Stimulated activated CD8-positive, alpha-beta memory T cell treated with anti-CD3 and anti-CD28 coated beads, Interleukin-7, amount 100 ng/mL, for 1 hour (primary cell): Measurements from ENCODE around the gene NT5DC3.

ENCODE experiments used
- DNase-seq, 2 donors: peaks; one replicate each; pipeline ENCODE4 v3.0.0-alpha.2; 2020; ENCODE audit warnings: low read depth in 2 of 2

Gene NT5DC3

GRCh38 chr12:103840876-103841689, at the start of gene NT5DC3:
TSS of gene NT5DC3 (minus strand) at chr12:103841234. CDS start at chr12:103841156, 78 bp downstream.
- DNase-seq, result peak; percentile 75

GRCh38 chr12:103887738-103888137, 46.7 kb upstream of the NT5DC3 start:
- DNase-seq, result no peak

DNA sequence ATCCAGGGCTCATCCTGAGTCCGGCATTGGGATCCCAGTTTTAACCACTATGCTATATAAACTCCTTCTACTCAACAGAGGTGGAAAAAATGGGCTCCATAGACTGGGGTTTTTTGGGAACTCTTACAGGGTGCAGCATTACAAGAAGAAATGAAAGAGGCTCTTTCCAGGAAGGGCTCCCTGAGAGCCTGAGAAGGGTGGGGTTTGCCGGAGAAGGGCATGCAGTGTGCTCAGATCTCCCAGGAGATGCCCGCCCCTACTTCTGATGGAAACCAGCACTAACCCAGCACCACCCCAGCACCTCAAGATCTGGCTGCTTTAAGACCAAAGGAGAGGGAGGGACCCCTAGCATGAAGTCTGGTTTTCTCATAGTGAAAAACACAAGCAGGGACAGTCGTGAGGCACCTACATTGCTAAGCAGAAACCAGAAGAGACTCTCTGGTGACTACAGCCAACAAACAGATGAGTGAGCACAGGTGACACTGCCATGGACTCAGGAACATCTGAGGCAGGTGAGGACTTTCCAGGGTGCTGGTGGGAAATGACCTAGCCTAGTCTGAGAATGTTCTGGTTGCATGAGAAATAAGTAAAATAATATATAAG, 45.3 kb upstream of the NT5DC3 start:
- DNase-seq, result no peak

- no peak for DNase-seq
Observed at GRCh38 chr12:103884316-103884715, 43.3 kb upstream of the NT5DC3 start.

GRCh38 chr12:103883908-103884307, 42.9 kb upstream of the NT5DC3 start:
- DNase-seq, result no peak

GRCh38 chr12:103882861-103883596, 42.0 kb upstream of the NT5DC3 start:
- no peak for DNase-seq

- DNase-seq, result no peak
Observed at GRCh38 chr12:103881261-103881660, 40.2 kb upstream of the NT5DC3 start.

DNA sequence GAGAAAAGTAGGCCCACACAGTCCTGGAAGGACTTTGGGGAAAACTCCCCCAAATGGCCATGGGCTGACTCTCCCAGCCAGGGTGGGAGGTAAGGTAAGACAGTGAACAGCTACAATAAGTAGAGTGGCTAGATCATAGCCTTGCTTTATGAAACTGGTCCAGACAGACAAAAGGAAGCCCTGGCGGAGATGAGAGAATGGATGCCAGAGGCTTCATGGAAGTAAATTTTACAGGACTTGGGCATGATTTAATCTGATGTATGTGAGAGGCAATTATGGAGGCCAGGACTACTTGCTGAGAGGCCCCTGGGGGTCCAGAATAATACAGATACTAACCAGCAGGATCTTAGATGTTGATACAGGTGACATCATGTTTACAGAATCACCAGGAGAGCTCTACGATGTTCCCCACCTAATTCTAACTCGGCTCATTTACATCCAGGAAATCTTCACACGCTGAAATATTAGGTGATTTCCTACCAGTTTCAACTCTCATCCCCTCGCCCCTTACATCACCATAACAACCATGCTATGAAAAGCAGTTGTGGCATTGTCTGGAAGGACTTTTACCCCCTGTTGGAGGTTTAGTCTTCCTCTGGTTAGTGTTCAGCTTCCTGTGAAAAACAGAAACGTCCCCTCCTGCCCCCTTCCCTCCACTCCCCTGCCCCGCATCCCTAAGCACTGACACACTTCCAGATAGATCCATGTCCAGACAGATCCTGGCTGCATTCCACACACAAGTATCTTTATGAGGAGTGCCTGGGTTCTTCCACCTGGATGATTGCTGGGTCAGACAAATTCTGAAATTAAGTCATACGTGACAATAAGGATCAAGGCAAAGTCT, 39.5 kb upstream of the NT5DC3 start:
- no peak for DNase-seq

- DNase-seq, result no peak
Observed at GRCh38 chr12:103879878-103880277, 38.8 kb upstream of the NT5DC3 start.

DNA sequence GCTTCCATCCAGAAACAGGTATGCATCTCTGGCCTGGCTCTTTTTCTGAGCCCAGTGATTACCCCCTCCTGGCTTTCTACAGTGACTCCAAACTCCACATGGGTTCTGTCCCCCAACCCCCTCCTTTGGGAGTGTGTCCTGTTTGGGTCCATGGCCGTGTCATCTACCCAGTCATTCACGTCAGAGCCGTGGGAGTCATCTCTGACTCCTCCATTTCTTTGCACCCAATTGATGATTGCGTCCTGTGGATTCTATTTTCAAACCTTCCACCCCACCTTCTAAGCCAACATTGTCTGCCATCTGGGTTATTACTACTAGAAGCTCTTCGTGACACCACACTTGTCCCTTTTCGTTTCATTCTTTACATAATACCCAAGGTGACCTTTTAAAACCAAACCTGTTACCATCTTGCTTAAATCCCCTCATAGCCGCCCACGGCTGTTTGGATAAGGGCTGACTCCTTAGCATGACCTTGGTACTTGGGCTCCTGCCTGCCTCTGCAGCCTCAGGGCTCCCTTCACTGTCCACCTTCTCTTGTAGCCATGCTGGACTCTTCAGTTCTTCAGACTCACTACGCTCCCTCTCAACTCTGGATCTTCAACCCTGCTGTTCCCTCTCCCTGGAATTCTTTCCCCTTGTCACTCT, 38.1 kb upstream of the NT5DC3 start:
- DNase-seq, result no peak

DNA sequence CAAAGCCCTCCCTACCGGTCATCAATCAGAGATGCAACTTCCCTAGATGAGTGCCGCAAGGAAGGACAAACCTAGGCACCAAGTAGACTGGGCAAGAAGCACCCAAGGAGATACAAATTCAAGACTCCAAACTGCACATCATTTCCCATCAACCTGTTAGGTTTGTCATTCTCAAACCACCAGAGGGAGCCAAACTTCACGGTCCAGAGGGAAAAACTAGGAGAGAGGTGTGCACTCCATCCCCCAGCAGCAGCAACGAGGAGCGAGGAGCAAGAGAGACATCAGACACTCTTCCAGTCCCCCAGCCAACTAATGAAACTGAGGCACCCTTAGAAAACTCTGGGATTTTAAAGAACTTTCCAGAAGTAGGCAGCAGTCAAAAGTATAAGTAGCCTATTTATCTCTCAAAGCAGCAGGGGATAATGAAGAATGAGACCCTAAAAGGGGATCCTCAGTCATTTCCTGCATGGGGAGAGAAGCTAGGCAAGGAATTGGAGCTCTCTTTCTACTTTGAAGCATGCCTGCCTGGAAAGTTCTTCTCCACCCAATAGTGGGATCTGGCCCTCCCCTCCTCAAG, 37.0 kb upstream of the NT5DC3 start:
- DNase-seq, result peak in 1 of 2 donors; percentile 13

- no peak for DNase-seq
Observed at GRCh38 chr12:103877288-103877687, 36.3 kb upstream of the NT5DC3 start.

- DNase-seq, result no peak
Observed at GRCh38 chr12:103875666-103876065, 34.6 kb upstream of the NT5DC3 start.

DNA sequence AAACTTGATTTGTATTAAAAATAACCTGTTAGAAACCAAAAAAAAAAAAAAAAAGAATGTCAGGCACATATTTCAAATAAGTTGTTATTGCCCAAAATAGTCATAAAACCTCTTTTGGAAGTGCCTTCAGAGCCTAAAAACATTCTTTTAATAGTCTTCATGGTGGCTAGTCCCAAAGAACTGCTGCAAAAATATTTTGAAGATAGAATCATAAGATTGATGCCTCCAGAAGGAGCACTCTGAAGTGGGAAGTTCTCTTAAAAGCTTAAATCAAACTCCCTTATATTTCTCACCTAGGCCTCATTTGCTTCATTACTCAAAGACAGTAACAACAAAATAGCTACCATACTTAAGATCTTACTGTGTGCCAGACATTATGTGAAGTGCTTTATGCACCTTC, 27.2 kb upstream of the NT5DC3 start:
- no peak for DNase-seq

DNA sequence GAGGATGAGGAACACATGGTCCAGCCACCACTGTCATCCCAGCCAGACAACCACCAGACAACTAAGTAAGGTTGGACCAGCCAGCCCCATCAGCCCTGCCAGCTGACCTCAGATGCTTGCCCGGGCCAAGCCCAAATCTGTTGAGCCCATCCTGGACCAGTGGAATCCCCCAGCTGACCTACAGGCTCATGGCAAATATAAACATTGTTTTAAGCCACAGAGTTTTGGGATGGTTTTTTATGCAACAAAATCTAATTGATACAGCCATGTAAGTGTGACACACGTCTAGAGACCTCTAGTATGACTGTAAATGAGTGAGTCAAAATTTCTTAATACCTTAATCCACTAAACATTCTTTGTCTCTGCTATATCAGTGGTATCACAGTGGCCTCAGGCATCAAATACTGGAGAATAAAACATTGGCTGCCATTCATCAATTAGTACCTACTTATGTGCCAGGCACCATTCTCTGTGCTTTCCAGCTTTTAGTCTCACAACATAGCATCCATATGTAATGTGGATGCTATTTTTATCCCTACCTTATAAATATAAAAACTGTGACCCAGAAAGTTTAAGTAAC, 24.2 kb upstream of the NT5DC3 start:
- DNase-seq, result no peak

DNA sequence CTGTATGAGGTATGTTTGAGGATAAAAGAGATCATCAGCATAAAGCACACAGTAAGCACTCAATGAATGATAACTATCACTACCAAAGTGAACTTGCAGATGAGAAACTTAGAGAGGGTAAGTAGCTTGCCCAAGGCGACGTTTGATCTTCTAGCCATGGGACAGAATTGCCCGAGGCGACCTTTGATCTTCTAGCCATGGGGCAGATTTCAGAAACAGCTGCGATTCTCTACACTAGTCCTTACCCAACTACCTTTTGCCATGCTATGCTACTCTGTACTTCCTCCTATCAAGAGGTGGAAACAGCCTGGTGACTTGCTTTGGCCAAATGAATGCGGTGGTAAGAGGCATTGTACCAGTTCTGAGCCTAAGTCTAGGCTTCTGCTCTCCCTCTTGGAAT, 23.7 kb upstream of the NT5DC3 start:
- DNase-seq, result no peak

- DNase-seq, result no peak
Observed at GRCh38 chr12:103858953-103859601, 18.0 kb upstream of the NT5DC3 start.

GRCh38 chr12:103858335-103858734, 17.3 kb upstream of the NT5DC3 start:
- DNase-seq, result no peak

DNA sequence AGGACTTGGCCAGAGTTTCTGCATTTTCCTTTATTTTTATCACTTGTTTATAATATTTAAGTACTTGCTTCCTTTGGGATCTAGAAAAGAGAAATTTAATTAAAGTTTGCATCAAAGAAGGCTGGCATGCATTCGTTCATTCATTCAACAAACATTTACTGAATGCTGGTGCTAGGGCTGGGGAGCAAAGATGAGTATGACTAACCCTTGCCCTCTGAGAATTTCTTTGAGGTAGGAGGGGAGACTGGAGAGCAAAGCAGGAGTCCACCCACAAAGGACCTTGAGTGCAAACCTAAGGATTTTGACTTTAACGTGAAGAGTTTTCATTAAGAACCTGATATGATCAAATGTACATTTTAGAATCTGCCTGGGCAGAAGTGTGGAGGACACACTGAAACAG, 16.1 kb upstream of the NT5DC3 start:
- DNase-seq, result no peak
